Fibroblast of the aortic adventitia (primary cell): ENCODE results near the gene PRKAB1. TPM values are rescaled to one million over a fixed set of nuclear protein-coding genes. Genes with fewer than 3 reads are reported as not detected.
A peak's percentile ranks its signal among the peaks of the same experiment; 100 is the strongest.

ENCODE experiments used
- DNase-seq: peaks from one replicate; pipeline ENCODE4 v3.0.0-alpha.2; 2010; ENCODE audit warnings: low read depth
- H3K4me3 ChIP-seq: 2 replicates; pipeline ENCODE4 v1.5.1; 2011; ENCODE audit warnings: low read depth, mild to moderate bottlenecking, control low read depth, low read length, moderate library complexity
- total RNA-seq: library from RNA; depleted of rRNA; stranded (reverse); fragments of >200 nt; gene quantifications from 2 replicates; pipeline ENCODE4 v1.2.3, GENCODE V29; 2012; ENCODE audit warnings: low replicate concordance
- TF ChIP-seq, protein P1 (sequence below): IDR thresholded peaks from 2 replicates; pipeline ENCODE4 v1.5.1; 2011; ENCODE audit warnings: mild to moderate bottlenecking, low read length, control low read depth, inconsistent platforms; ENCODE audit not compliant: insufficient read depth

The PRKAB1 gene
- total RNA-seq, 1 donor: 19.9 TPM

DNA sequence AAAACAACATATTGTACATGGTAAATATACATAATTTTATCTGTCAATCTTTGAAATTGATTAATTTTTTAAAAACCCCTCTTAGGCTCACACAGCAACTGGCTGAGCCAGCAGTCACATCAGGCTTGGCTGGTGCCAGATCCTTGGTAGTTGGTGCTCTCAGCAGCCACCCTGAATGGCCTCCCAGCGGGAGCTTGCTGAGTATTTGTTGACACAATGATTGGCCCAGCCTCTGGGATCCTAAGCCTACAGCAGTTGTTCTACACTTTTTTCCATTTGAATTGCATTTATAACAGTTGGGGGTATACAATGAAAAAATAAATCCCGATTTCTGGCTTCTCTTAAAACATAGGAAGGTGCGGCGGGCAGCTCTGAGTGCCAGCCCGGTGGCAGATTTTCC lies 11.1 kb downstream of the PRKAB1 start:
- no peak overlapping the region for H3K4me3 ChIP-seq
- DNase-seq: no peak
- TF ChIP-seq, protein P1, sequence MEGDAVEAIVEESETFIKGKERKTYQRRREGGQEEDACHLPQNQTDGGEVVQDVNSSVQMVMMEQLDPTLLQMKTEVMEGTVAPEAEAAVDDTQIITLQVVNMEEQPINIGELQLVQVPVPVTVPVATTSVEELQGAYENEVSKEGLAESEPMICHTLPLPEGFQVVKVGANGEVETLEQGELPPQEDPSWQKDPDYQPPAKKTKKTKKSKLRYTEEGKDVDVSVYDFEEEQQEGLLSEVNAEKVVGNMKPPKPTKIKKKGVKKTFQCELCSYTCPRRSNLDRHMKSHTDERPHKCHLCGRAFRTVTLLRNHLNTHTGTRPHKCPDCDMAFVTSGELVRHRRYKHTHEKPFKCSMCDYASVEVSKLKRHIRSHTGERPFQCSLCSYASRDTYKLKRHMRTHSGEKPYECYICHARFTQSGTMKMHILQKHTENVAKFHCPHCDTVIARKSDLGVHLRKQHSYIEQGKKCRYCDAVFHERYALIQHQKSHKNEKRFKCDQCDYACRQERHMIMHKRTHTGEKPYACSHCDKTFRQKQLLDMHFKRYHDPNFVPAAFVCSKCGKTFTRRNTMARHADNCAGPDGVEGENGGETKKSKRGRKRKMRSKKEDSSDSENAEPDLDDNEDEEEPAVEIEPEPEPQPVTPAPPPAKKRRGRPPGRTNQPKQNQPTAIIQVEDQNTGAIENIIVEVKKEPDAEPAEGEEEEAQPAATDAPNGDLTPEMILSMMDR: no peak

DNA sequence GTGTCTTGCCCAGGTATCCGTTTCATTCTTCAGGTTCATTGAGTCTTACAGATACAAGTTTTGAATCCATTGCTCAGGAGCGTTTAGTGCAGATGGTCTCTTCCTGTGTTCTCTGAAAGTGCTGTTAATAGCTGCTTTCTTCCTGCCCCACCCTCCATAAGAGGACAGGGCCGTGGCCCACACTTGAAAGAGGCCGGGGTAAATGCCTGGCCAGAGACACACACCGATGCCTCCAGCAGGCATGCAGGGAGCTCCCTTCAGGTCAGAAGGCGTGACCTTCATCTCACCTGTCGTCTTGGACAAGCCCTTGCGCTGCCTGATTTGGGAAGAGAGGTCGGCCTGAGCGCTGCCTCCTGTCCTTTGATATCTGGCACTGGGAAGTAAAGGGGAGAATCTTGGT lies 11.6 kb downstream of the PRKAB1 start:
- no peak overlapping the region for H3K4me3 ChIP-seq
- TF ChIP-seq, protein P1: no peak
- no peak for DNase-seq

DNA sequence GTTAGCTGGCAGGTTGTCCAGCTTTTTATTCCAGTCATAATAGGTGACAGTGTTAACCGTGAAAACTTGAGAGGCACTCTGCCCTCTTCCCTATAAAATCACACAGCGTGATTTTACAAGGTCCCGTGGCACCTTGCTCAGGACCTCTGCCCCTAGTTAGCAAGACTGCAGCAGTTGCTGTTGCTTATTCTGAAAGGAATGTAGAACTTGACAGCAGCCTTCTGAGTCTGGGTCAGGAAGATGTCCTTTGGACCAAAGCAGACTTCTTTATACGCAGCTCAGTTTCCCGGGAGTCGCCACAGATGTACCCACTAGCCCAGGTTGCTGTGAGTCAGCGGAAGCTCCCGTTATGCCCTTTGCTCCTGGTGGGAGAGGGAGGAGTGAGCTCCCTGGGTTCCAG lies 13.2 kb downstream of the PRKAB1 start:
- H3K4me3 ChIP-seq: no peak overlapping the region
- TF ChIP-seq, protein P1: no peak
- no peak for DNase-seq

DNA sequence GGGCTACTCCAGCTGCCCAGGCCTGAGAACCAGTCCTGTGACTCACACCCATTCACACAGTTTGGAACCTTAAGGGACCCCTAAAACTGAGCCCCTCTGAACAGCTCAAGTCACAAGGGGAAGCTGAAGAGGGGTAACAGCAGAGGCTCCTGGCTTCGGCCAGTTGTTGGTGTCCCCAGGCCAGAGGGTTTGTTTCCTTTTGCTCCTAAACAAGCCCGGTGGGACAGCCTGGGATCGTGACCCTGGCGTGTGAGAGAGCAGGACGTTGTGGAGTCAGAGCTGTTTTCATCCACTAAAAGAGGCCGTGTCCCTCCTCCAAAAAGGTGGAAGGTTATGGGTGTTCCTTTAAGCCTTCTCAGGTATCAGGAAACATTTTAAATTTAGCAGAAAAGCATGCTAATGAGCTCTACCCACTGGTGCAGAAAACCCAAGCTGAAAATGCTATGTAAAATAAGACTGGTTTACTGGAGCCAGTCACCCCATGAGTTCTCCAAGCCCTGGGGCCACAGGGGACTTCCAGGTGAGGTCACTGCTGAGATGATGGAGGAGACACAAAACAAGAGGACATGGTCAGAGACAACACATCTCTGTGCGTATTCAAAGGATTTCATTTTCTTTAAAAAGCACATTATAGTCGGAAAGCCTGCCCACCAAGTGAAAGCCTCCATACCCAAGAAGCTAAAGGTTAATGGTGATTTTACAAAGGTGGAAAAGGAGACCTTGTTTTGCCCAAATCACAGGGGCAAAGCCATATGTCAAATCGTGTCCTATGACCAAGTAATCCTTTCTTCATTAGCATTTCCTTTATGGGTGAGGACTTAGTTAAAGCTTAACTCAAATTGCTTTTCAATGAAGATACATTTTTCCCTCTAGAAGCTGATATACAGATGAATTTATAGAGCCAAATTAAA lies 14.1 kb downstream of the PRKAB1 start:
- no peak for DNase-seq

DNA sequence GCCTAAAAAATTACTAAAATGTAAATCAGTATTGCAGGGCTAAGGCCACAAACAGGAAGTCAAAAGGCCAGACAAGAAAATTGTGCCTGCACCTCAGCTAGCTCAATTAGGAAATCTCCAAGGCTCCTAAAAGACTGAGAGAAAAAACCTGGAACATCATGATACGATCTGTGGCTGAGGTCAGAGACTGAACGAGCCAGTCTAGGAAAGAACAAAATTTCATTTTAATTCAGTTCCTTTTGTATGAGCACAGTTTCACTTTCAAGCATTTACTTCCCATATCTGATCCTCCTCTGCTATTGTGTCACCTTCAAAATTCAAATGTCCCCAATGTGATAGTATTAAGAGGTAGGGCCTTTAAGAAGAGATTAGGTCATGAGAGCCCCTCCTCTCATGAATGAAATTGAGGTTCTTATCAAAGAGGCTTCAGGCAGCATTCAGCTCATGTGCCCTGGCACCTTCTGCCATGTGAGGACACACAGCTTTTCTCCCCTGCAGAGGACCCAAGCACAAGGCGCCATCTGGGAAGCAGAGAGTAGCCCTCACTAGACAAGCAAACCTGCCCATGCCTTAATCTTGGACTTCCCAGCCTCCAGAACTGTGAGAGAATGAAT lies 14.8 kb downstream of the PRKAB1 start:
- TF ChIP-seq, protein P1: no peak

More for the DNA sequence above, 14.1 kb downstream of the PRKAB1 start:
- H3K4me3 ChIP-seq: no peak overlapping the region
- TF ChIP-seq, protein P1: no peak

DNA sequence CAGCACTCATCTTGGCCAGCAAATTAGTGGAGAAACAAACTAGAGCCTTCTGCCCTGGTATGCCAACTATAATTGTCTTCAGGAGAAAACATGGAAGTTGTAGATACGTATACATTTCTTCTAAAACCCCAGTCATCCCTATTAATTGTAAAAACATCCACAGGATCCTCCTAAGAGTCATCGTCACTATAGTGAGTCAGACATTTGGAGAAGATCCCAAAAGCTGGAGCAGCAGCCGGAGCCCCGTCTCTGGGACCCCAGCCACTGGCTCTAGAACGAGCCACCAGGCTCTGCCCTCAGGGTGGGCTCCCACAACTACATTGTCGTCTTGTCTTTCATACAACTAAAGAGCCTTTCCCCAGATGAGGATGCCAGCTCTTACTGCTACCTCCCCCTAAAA lies 15.5 kb downstream of the PRKAB1 start:
- TF ChIP-seq, protein P1: no peak
- DNase-seq: peak; percentile 44
- no peak overlapping the region for H3K4me3 ChIP-seq

More for the DNA sequence above, 14.8 kb downstream of the PRKAB1 start:
- DNase-seq: no peak
- no peak overlapping the region for H3K4me3 ChIP-seq
